GM19240 (cell line): ENCODE data around the gene BICDL1.

Source experiments
- DNase-seq: peaks from one replicate; pipeline ENCODE4 v3.0.0; 2011; ENCODE audit warnings: low spot score; ENCODE audit not compliant: insufficient read length

The BICDL1 gene

GRCh38 chr12:120049426-120049825 lies 60.4 kb downstream of the BICDL1 start:
- no peak for DNase-seq

GRCh38 chr12:120051535-120051934 lies 62.5 kb downstream of the BICDL1 start:
- DNase-seq, result no peak

GRCh38 chr12:120054293-120054692 lies 65.3 kb downstream of the BICDL1 start:
- no peak for DNase-seq

GRCh38 chr12:120055231-120056000 lies 66.4 kb downstream of the BICDL1 start:
- no peak for DNase-seq

GRCh38 chr12:120056739-120057138 lies 67.7 kb downstream of the BICDL1 start:
- no peak for DNase-seq

- no peak for DNase-seq
Measured at GRCh38 chr12:120060196-120060595, 71.2 kb downstream of the BICDL1 start.

- no peak for DNase-seq
Measured at GRCh38 chr12:120060717-120061116, 71.7 kb downstream of the BICDL1 start.

GRCh38 chr12:120061575-120062214 lies 72.7 kb downstream of the BICDL1 start:
- no peak for DNase-seq

GRCh38 chr12:120062976-120063579 lies 74.0 kb downstream of the BICDL1 start:
- no peak for DNase-seq

- no peak for DNase-seq
Measured at GRCh38 chr12:120064054-120064940, 75.3 kb downstream of the BICDL1 start.

GRCh38 chr12:120065472-120065871 lies 76.4 kb downstream of the BICDL1 start:
- DNase-seq, result no peak

GRCh38 chr12:120066341-120066740 lies 77.3 kb downstream of the BICDL1 start:
- no peak for DNase-seq

- DNase-seq, result no peak
Measured at GRCh38 chr12:120067084-120067869, 78.2 kb downstream of the BICDL1 start.

- no peak for DNase-seq
Measured at GRCh38 chr12:120067901-120068300, 78.9 kb downstream of the BICDL1 start.

GRCh38 chr12:120069278-120069677 lies 80.2 kb downstream of the BICDL1 start:
- DNase-seq, result no peak

GRCh38 chr12:120071493-120072020 lies 82.5 kb downstream of the BICDL1 start:
- DNase-seq, result no peak

GRCh38 chr12:120072472-120073249 lies 83.6 kb downstream of the BICDL1 start:
- no peak for DNase-seq

GRCh38 chr12:120075034-120075616 lies 86.1 kb downstream of the BICDL1 start:
- no peak for DNase-seq

GRCh38 chr12:120076651-120077050 lies 87.6 kb downstream of the BICDL1 start:
- no peak for DNase-seq
